C4-2B (cell line): ENCODE results near the gene NXPH1.

ENCODE experiments used
- H3K27ac ChIP-seq: fragments of 450-650 bp; 2 replicates; pipeline ENCODE4 v1.5.1; 2017
- CTCF ChIP-seq: fragments of 450-650 bp; conservative IDR thresholded peaks from 2 replicates; pipeline ENCODE4 v1.5.1; 2017; ENCODE audit warnings: mild to moderate bottlenecking
- ZFX ChIP-seq: fragments of 450-650 bp; IDR thresholded peaks from 2 replicates; pipeline ENCODE4 v1.6.1; 2017

NXPH1 gene

DNA sequence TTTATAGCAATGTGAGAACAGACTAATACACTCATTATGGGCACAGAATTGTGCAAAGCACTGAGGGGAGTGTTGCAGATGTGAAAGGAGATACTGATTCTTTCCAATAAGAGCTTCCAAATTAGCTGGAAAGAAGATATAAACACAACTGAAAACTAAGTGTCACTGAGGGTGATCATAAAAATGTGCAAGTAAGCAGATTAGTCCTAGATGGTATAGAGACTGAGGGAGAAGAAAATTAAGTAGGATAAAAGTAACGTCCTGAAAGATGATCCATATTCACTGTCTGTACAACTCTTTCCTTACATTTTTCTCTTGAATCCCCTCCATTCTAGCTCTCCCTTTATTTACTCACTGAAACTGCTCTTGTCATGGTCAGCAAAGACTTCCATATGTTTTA lies 11.2 kb upstream of the NXPH1 start:
- TF ChIP-seq ZFX (no peak), CTCF (no peak)
- H3K27ac ChIP-seq: no peak overlapping the region

DNA sequence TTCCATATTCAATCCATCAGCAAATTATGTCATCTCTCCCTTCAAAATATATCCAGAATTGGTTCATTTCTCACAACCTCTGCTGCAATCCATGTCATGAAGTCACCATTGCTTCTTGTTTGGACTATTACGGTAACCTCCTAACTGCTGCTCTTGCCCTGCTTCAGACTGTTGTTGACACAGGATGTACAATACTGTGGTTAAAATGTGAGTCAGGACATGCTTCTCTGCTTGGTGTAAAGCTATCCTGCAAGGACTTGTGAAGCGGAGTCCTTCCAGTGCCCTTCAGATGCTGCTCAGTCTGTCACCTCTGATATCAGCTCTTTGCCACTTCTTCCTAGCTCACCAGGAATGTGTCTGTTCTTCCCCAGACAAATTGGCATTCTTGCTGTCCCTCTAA lies 10.4 kb upstream of the NXPH1 start:
- no peak for TF ChIP-seq ZFX
- TF ChIP-seq CTCF: no peak

DNA sequence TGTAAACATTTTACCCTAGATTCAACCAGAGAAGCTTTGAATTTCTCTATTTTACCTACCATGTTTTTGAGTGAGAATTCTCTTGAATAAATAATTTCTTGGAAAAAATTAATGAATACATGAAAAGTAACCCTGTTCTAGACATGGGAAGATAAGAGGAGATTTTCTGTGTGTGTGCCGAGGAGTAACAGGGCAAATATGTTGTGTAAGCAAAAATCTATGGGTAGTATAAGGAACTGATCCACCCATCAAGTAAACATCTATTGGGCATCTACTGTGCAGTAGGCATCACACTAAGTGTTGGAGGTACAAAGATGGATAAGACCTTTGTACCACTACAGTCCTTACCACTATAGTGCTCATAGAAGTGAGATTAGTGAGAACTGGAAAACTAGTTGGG lies 8.2 kb upstream of the NXPH1 start:
- TF ChIP-seq ZFX (no peak), CTCF (no peak)
- H3K27ac ChIP-seq: no peak overlapping the region

More for the DNA sequence above, 10.4 kb upstream of the NXPH1 start:
- no peak overlapping the region for H3K27ac ChIP-seq

- TF ChIP-seq CTCF (no peak), ZFX (no peak)
- H3K27ac ChIP-seq: no peak overlapping the region
Observed at GRCh38 chr7:8430643-8431042, 2.8 kb upstream of the NXPH1 start.

DNA sequence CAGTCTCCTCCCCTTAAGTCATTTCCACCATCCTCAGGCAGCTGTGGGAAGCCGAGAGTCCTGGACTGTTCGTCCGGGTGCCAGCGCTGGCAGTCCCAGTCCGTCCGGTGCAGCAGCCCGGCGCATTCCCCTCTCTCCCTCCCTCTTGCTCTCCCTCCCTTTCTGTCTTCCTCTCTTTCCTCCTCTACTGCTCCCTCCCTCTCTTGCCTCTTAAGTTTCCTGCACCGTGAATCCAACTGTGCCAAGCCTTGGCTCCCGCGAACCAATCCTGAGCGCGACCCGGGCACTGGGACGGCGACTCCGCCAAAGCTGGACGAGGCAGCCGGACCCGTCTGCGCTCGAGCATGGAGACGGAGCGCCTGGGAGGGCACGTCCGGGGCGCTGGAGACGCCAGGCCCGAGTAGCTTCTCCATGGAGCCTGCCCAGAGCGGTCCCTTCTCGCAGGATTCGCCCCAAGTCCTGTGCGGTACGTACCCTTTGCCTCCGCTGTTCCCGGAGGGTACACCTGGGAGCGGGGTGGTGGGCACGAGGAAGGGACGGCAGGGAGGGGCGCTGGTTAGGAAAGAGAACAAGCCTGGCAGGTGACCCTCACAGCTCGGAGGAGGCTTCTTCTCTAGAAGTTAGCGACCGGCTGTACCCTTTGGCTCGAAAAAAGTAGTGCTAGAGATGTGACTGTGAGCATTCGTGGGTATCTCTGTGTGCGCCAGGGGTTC lies 1.0 kb downstream of the NXPH1 start:
- H3K27ac ChIP-seq: no peak overlapping the region
- no peak for TF ChIP-seq CTCF

- TF ChIP-seq ZFX (no peak), CTCF (no peak)
Observed at GRCh38 chr7:8435095-8435494, 1.7 kb downstream of the NXPH1 start.

DNA sequence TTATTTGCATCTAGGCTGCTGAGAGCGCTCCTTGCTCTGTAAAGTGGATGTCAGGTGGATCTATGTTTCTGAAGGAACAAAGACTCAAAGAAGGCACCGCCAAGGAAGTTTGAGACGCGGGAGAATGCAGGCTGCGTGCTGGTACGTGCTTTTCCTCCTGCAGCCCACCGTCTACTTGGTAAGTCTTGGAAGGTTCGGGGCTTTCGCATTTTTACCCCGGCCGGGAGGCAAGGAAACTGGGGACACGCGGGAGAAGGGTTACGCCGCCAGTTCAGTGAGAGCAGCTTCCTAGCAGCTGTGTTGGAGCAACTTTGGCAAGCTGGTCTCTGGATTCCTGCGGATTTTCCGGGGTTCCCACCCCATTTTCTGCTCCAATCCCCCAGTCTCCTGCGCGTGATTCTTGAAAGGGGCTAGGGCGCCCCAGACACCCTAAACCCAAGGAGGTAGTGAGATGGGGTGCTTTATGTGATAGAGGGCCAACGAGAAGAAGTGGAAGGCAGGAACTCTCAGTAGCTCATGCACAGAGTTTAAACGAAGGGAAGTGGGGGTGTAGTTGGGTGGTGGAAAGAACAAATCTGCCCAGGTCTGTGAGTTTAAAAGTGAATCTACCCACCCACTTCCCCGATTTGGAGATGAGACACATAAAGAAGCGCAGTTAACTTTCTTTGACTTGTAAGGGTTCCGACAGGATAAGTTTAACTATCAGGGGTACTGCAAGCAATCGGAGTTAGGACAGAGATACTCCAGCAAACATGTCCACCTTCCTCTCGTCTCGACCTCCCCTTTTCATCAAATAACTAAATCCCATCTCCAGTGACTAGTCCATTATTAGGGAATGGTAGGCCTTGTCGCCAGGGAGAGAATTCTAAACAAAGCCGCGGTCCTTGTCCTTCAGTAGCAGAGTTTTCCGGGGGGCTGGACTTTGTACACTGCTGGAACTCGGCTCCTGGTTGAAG lies 2.5 kb downstream of the NXPH1 start:
- TF ChIP-seq CTCF (no peak), ZFX (no peak)
- H3K27ac ChIP-seq: no peak overlapping the region

More at GRCh38 chr7:8435095-8435494, 1.7 kb downstream of the NXPH1 start:
- no peak overlapping the region for H3K27ac ChIP-seq
